ENCODE measurements around the gene DLEC1.

DLEC1 gene

DNA sequence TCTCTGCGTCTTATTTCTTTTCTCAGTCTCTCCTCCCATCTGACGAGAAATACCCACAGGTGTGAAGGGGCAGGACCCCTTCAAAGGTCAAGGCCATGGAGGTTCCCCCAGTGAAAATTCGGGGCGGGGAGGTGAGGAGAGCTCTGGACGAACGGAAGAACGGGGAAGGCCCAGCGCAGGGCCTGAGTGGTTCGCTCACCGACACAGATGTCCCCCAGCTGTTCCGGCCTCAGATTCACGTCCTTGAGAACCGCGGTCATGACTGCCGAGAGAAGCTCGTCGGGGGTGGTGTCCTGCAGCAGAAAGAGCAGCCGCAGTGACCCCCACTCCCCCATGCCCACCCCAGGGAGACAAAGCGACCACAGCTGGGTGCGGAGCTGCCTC is 97.4 kb downstream of the DLEC1 start:
- no peak for DNase-seq (ENCODE audit: low read depth in 2 of 2)

DNA sequence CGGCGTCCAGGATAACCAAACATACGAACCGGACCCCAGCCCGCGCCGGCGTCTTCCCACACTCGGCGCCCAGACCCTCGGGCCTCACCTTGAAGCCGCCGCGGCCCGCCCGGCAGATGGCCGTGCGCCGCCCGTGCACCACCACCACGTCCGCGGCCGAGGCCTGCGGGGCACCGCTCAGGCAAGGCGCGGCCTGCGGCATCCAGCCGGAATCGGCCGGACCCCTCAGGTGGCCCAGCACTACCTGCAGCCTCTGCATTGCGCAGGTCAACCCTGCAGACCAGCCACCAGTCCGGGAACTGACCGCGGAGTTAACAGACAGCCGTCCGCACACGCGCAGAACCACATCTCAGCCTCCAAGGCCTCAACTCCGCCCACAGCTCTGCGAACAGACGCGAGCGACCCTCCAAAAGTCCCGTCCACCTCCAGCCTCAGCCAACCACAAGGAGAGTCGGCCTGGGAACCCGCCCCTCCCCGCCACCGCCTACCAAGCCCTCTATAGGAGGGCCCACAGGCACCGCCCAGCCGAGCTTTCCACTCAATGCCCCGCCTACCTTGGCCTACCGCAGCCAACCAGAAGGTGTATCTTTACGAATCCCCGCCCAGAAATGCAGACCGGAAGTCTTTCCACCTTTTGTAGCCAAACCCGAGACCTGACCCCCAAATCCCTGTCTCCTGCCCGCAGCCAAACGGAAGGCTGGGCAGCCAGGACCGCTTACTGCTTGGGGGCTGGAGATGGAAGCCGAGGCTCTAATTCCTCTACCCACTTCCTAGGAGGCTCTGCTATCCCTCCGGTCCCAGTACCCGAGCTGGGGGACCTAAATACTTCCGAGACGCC is 98.0 kb downstream of the DLEC1 start, which contains the start of gene ACAA1:
Gene ACAA1, minus strand, starts transcription at position 351 of the 838 bp plus-strand sequence. Its CDS starts 92 bp downstream, at position 259.
- DNase-seq (ENCODE audit: low read depth in 2 of 2) = peak; percentile 96

DNA sequence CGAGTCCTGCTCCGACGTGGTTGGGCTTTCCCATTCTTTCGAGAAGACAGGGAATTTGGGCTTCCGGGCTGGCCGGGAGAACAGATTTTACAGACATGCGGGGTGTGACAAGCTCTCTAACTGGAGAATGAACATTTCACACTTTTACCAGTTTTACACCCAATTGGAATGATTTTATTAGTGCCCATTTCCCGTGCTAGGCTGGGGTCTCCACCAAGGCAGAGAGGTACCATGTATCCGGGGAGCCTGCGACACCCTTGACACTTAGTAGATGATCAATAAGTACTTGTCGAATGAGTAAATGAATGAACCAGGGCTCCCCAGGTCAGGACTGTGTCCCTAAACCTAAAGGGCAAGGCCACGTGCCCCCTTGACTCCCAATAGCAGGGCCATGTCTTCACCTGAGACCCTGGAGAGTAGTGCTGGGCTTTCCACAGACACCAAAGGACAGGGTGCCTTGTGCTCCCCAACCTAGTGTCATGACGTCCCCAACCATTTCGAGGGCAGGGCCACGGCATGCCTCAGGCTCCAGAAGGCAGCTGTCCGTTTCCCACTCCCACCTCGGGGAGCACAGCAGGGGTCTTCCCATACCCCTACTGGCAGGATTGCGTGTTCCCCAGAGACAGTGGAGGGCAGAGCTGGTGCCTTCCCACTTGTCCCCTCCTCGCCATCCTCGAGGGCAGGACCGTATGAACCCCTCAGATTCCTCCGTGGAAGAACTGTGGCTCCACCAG is 98.8 kb downstream of the DLEC1 start:
- no peak for DNase-seq (ENCODE audit: low read depth in 2 of 2)

DNA sequence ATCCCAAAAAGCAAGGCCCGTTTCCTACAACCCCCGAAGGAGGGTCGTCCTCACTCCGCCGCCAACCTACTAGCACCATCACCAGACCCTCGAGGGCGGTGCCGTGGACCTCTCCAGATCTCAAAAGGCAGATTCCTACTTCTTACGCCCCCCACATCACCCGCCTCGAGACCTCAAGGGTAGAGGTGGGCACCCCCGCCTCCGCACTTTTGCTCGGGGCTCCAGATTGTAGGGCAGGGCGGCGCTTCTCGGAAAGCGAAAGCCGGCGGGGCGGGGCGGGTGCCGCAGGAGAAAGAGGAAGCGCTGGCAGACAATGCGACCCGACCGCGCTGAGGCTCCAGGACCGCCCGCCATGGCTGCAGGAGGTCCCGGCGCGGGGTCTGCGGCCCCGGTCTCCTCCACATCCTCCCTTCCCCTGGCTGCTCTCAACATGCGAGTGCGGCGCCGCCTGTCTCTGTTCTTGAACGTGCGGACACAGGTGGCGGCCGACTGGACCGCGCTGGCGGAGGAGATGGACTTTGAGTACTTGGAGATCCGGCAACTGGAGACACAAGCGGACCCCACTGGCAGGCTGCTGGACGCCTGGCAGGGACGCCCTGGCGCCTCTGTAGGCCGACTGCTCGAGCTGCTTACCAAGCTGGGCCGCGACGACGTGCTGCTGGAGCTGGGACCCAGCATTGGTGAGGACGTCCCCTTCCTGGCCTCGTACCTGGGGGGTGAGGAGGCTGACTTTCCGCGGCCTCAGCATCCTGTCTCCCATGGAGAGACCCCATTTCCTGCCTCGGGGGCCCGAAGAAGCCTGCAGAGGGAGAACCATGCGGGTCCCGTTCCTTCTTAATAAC is 99.6 kb downstream of the DLEC1 start, which contains the start of gene MYD88:
Gene MYD88, plus strand, starts transcription at position 313 of the 842 bp plus-strand sequence. Its CDS starts 40 bp downstream, at position 353.
- DNase-seq (ENCODE audit: low read depth in 2 of 2) = peak; percentile 70 to 75

DNA sequence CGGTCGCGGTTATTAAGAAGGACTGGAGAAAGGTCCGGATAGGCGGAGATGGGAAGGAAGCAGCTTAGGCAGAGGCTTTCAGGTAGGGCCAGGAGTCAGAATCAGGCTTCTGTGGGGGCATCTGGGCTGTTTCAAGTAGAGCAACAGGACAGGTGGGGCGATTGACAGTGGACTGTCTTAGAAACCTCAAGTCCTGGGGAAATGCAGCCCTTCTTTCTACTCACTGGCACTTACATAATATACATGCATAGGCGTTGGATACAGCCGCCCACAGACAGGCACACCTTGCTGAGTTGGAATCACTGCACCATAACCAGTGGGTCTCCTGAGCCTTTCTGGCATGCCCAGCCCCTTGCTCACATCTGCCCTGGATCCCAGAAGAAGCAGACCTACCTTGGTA is 100.2 kb downstream of the DLEC1 start:
- DNase-seq (ENCODE audit: low read depth in 2 of 2) = no peak

DNA sequence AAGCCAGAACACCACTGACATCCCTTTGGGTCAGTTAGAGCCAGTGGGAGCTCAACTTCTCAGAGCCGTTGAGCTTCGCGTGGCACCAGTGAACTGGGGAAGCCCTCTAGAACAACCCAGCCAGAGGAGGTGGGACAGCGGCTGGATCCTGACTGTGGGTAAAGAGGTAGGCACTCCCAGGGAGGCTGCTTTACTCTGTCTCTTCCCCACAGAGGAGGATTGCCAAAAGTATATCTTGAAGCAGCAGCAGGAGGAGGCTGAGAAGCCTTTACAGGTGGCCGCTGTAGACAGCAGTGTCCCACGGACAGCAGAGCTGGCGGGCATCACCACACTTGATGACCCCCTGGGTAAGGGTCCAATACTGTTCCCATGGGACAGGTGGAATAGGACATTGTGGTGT is 100.6 kb downstream of the DLEC1 start:
- DNase-seq (ENCODE audit: low read depth in 2 of 2) = no peak

DNA sequence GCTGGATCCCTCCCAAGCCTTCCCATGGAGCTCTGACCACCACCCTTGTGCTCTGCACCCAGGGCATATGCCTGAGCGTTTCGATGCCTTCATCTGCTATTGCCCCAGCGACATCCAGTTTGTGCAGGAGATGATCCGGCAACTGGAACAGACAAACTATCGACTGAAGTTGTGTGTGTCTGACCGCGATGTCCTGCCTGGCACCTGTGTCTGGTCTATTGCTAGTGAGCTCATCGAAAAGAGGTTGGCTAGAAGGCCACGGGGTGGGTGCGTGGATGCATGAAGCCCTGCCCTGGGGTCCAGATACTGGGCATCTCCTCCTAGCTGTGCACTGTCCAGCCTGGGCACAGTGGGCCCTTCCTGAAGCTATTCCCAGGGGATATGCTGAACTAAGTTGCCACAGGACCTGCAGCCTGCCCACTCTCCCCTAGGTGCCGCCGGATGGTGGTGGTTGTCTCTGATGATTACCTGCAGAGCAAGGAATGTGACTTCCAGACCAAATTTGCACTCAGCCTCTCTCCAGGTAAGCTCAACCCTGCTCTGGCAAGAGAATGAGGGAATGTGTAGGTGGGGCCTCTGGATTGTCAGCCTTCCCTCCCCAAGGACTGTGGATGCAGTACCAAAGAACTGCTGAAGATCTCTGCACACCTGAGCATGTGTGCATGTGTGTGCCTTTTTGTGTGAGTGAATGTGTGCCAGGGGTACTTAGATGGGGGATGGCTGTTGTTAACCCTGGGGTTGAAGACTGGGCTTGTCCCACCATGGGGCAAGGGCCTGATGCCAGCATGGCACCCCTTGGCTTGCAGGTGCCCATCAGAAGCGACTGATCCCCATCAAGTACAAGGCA is 101.5 kb downstream of the DLEC1 start:
- DNase-seq (ENCODE audit: low read depth in 2 of 2) = no peak

DNA sequence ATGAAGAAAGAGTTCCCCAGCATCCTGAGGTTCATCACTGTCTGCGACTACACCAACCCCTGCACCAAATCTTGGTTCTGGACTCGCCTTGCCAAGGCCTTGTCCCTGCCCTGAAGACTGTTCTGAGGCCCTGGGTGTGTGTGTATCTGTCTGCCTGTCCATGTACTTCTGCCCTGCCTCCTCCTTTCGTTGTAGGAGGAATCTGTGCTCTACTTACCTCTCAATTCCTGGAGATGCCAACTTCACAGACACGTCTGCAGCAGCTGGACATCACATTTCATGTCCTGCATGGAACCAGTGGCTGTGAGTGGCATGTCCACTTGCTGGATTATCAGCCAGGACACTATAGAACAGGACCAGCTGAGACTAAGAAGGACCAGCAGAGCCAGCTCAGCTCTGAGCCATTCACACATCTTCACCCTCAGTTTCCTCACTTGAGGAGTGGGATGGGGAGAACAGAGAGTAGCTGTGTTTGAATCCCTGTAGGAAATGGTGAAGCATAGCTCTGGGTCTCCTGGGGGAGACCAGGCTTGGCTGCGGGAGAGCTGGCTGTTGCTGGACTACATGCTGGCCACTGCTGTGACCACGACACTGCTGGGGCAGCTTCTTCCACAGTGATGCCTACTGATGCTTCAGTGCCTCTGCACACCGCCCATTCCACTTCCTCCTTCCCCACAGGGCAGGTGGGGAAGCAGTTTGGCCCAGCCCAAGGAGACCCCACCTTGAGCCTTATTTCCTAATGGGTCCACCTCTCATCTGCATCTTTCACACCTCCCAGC is 102.4 kb downstream of the DLEC1 start:
- DNase-seq (ENCODE audit: low read depth in 2 of 2) = no peak

DNA sequence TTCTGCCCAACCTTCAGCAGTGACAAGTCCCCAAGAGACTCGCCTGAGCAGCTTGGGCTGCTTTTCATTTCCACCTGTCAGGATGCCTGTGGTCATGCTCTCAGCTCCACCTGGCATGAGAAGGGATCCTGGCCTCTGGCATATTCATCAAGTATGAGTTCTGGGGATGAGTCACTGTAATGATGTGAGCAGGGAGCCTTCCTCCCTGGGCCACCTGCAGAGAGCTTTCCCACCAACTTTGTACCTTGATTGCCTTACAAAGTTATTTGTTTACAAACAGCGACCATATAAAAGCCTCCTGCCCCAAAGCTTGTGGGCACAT is 102.9 kb downstream of the DLEC1 start:
- DNase-seq (ENCODE audit: low read depth in 2 of 2) = no peak

DNA sequence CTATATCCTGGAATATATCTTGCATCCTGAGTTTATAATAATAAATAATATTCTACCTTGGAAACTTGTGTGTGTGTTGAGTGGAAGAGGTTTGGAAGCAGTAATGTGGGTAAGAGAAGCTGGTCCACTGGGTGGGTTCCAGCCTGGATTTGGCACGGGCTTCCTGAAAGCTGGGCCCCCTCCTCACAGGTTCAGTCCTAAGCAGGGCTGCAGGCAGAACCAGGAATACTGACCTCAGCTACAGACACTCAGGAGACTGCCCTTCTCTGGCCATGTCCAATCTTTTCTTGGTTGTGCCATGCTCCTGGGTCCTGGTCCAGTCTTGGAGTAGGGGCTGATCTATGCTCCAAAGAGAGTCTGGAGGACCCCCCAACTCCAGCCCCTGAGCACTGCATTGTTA is 104.0 kb downstream of the DLEC1 start:
- no peak for DNase-seq (ENCODE audit: low read depth in 2 of 2)

DNA sequence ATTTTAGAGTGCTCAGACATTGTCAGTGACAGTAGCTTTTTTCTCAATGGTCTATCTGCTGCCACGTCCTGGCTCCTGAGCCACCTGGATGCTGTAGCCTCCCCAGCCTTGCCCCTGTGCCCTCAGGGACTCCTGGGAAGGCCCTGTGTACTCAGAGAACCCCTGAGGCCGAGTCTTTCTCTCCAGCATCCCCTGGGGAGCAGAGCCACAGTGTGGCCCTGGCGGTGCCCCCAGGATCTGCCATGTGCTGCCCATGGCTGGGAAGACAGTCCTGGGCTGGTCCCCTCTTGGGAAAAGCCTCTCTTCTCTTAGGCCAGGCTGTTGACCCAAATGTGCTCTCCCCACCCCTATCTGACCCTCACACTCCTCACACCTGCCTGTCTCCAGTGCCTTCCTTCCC is 104.5 kb downstream of the DLEC1 start:
- no peak for DNase-seq (ENCODE audit: low read depth in 2 of 2)

DNA sequence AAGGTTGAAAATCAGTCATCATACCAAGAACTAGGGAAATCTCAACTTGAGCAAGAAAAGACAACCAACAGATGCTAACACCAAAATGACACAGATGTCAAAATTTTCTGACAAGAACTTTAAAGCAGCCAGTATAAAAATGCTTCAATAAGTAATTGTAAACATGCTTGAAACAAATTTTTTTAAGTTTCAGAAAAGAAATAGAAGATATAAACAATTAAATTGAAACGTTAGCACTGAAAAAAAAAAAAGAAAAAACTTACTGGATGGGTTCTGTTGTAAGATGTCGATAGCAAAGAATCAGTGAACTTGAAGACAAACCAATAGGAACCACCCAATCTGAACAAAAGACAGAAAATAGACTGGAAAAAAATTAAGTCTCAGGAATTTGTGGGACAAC is 107.5 kb downstream of the DLEC1 start:
- no peak for DNase-seq (ENCODE audit: low read depth in 2 of 2)

DNA sequence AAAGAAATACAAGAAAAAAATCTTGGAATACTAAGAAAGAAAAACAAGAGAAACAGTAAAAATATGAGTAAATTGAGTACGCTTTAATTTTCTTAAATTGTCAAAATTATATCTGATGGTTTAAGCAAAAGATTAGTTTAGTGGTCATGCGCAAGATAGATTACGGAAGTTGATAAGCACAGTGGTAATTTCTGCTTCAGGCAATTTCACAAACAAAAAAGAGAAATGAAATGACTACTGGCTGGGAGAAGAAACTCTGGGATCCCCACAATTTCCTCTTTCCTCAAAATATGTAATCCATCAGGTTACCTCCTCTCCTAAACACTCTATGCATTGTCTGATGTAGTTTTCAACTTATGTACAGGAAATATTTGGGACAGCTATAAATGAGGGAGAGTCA is 108.4 kb downstream of the DLEC1 start:
- no peak for DNase-seq (ENCODE audit: low read depth in 2 of 2)

DNA sequence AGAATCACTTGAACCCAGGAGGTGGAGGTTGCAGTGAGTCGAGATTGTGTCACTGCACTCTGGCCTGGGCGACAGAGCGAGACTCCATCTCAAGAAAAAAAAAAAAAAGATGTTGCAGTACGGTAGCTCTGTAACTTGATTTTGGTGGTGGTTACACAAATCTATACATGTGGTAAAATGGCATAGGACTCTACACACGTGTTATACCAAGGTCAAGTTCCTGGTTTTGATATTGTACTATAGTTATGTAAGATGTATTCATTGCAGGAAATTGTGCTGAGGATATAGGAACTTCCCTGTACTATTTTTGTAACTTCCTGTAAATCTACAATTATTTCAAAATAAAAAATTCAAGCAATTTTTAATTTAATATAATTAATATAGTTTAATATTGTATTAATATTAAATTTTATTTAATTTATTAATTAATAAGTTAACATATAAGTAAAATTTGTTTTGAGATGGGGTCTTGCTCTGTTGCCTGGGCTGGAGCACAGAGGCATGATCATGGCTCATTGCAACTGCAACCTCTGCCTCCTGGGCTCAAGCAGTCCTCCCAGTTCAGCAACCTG is 109.4 kb downstream of the DLEC1 start:
- no peak for DNase-seq (ENCODE audit: low read depth in 2 of 2)

DNA sequence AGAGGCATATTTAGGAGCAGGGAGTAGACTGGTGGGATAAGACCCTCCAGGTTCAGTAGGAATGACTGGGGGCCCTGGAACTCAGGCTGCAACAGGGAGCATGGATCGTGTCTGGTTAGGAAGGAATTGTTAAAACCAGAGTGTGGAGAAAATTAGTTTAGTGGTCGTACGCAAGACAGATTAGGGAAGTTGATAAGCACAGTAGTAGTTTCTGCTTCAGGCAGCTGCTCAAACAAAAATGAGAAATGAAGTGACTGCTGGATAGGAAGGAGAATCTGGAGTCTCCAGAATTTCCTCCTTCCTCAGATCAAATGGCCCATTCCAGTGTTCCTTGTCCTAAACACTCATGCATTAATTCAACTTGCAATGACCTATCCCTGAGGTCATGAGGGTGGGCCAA is 110.7 kb downstream of the DLEC1 start:
- no peak for DNase-seq (ENCODE audit: low read depth in 2 of 2)

DNA sequence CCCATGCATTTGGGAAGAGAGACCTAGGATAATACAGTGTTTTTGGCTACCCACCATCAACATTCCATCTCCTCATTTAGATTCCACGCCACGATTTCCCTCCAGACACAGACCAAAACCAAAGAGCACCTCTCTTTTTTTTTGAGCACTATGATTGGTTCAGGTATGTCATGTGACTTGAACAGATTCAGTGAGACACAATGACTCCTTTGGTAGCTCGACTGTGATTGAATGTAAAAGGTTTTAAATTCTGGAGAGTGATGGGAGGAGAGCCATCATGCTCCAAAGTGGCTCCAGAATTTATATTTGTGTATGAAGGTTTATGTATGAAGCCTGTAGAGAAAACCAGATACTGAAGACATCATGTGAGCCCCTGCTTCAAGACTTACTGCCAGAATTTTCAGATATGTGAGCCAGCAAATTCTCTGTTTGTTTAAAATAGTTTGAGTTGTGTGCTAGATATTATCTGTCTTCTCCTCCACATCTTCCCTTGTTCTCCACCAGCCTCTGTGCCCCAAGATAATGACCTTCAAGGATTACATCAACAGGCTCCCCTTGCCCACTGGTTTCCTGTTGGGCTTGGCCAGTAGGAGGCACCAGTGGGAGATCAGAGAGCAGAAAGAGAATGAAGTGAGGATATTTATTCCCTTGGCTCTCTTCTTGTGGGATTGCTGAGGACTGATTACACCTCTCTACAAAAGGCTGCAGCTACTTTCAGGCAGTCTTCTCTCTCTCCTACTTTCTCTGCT is 111.9 kb downstream of the DLEC1 start:
- DNase-seq (ENCODE audit: low read depth in 2 of 2) = no peak

DNA sequence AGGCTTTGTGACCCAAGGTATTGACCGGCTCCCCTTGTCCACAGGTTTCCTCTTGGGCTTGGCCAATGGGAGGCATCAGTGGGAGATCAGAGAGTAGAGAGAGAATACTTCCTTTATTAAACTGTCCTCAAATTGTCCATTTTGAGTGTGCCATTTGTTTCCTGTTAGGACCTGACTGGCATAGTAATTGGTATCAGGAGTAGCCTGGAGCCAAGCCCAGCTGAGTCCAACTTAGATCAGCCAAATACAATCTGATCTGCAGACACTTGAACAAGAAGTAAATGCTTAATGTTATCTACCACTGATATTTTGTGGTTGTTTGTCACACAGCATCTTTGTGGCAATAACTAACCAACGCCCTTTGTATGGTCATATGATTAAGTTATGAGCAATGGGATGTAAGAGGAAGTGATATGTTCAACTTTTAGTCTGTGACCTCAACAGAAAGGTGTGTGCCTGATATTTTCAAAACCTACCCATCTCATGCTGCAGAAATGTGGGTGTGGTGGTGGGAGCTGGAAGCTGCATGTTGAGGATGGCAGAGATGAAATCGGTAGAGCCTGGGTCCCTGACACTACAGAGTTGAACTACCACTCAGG is 112.8 kb downstream of the DLEC1 start:
- DNase-seq (ENCODE audit: low read depth in 2 of 2) = no peak

DNA sequence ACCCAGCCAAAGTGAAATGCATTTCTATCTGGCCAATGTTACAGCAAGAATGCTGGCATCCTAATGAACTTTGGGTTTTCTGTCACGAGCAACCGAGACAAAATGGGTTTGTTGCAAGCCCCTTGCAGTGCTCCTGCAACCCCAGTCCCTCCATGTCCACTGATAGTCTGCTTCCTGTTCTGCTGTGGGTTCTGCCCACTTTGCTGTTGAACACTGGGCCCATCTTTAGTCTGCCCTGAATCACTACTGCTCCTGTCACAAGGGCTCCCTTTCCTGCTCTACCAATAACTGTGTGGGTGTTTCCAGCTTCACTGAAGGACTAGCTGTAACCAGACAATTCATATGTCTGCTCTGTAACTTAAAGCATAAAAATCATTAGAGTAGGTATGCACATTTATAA is 113.6 kb downstream of the DLEC1 start:
- no peak for DNase-seq (ENCODE audit: low read depth in 2 of 2)

DNA sequence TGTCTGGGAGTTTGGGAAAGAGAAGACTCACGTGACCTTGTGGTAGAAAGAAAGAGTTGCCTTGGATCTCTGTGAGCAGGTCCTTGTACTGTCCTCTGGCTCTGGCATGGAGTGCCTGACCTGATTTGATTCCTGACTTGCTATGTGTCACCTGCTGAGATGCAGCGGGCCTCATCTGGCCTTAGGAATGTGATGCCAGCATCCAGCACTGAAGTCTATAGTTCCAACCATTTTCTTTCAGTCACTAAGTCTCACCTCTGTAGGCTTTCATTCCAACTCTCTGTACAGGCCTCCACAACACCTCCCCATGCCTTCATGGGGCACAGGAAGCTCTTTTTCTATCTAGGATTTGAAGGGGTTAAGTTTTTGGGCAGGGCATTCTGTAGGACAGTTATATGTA is 114.2 kb downstream of the DLEC1 start:
- no peak for DNase-seq (ENCODE audit: low read depth in 2 of 2)

Measured in activated CD4-positive, alpha-beta T cell treated with anti-CD3 and anti-CD28 coated beads for 24 hours (primary cell).